Lower lobe of right lung (tissue), 1 donor: ENCODE results near the gene FBLN7. TPM values are rescaled to one million over a fixed set of nuclear protein-coding genes. Genes with fewer than 3 reads are reported as not detected.

Source experiments
- total RNA-seq: library from RNA; stranded (reverse); fragmentation: NEBNext Ultra II Directional; extraction: Animal tissue kit (Norgen Biotek cat#: 25700); gene quantifications from one replicate; pipeline ENCODE4 v1.2.1, GENCODE V29; 2021
- donor health status: DM: no; HTN: yes; CAD: no; lungs with severe emphysema.

Gene FBLN7
- total RNA-seq, 1 donor from 2014 or later = 2.0 TPM

Other genes with a start within 250 kb of the FBLN7 start
- gene MERTK, start 239.8 kb upstream of the FBLN7 start, total RNA-seq = 20.7 TPM
- gene TMEM87B, start 83.1 kb upstream of the FBLN7 start, total RNA-seq = 23.6 TPM
- 5.0 TPM for gene ZC3H8, start 116.7 kb downstream of the FBLN7 start, total RNA-seq
- gene ZC3H6, start 137.2 kb downstream of the FBLN7 start, total RNA-seq = 18.0 TPM